GM12878 (cell line): ENCODE results near the gene SOX5. TPM values are rescaled to one million over a fixed set of nuclear protein-coding genes. Genes with fewer than 3 reads are reported as not detected.

Experiments
- ATAC-seq: fragments of 200-7000 bp; cut with Tn5 transposase; 3 replicates; pipeline ENCODE4 v1.9.1; 2020; ENCODE audit warnings: mild to moderate bottlenecking, moderate library complexity
- BruUV-seq: library from RNA; stranded (reverse); fragments of 400-500 nt; replicated peaks from 2 replicates; lab custom pipeline; 2021; lab: Mats Ljungman, UMichigan
- CTCF ChIA-PET: fragments of 300-600 bp; sonication (Branson Sonifier 250); formaldehyde crosslinking; extraction: SDS; loops from one replicate; lab custom pipeline; 2021; ENCODE audit warnings: inconsistent platforms; lab: Yijun Ruan, JAX
- POLR2A ChIA-PET: fragments of 350-600 bp; formaldehyde crosslinking; extraction: SDS; loops from one replicate; lab custom pipeline; 2021; ENCODE audit warnings: inconsistent platforms; lab: Charles Lee
- RAD21 ChIA-PET: fragments of 300-600 bp; sonication (Branson Sonifier 250); formaldehyde crosslinking; loops from one replicate; lab custom pipeline; 2023; ENCODE audit warnings: antibody characterized with exemption; ENCODE audit not compliant: unreplicated experiment; lab: Charles Lee
- SMC1A ChIA-PET: fragments of 300-600 bp; sonication (Branson Sonifier 250); formaldehyde crosslinking; loops from one replicate; lab custom pipeline; 2023; ENCODE audit not compliant: unreplicated experiment, uncharacterized antibody; lab: Charles Lee
- DNase-seq: peaks from one replicate; pipeline ENCODE4 v3.0.0-alpha.2; 2011; ENCODE audit warnings: low read depth, low spot score
- FAIRE-seq: peaks from 3 replicates; lab custom pipeline; 2011; peaks lifted over from hg19 to GRCh38; lab: Jason Lieb, UNC
- H2AFZ ChIP-seq: 2 replicates; pipeline ENCODE4 v1.6.0; 2011; ENCODE audit warnings: low read depth, low read length, control low read depth; ENCODE audit not compliant: control insufficient read depth
- H3K27ac ChIP-seq: 2 replicates; pipeline ENCODE4 v1.5.1; 2011; ENCODE audit warnings: control low read depth; ENCODE audit not compliant: control insufficient read depth, insufficient read depth
- H3K27me3 ChIP-seq, 2 experiments: replicated peaks in 1 of 2; 2 replicates each; pipeline versions ENCODE4 v1.6.0 to v1.6.1; 2011; ENCODE audit warnings: low read length in 1 of 2; ENCODE audit not compliant: control insufficient read depth in 2 of 2, insufficient read depth in 2 of 2
- H3K36me3 ChIP-seq, 2 experiments: 2 replicates each; pipeline ENCODE4 v1.5.1; 2011; ENCODE audit warnings: low read length in 1 of 2; ENCODE audit not compliant: control insufficient read depth in 2 of 2, insufficient read depth in 2 of 2
- H3K4me1 ChIP-seq: 2 replicates; pipeline ENCODE4 v1.6.1; 2011; ENCODE audit warnings: mild to moderate bottlenecking, low read length, moderate library complexity, mixed read lengths; ENCODE audit not compliant: control insufficient read depth, insufficient read depth
- H3K4me2 ChIP-seq: 2 replicates; pipeline ENCODE4 v1.6.0; 2011; ENCODE audit warnings: control low read depth; ENCODE audit not compliant: control insufficient read depth, insufficient read depth
- H3K4me3 ChIP-seq: fragments of 200-600 bp; sonication (generic); 2 replicates; pipeline ENCODE4 v1.5.1; 2016
- H3K79me2 ChIP-seq: 2 replicates; pipeline ENCODE4 v1.6.0; 2011; ENCODE audit warnings: low read length; ENCODE audit not compliant: control insufficient read depth, insufficient read depth
- H3K9ac ChIP-seq: 2 replicates; pipeline ENCODE4 v1.8.0; 2011; ENCODE audit warnings: low read length, control low read depth, mixed read lengths; ENCODE audit not compliant: control insufficient read depth, insufficient read depth
- H3K9me3 ChIP-seq: replicated peaks from 3 replicates; pipeline ENCODE4 v1.5.1; 2011; ENCODE audit warnings: mild to moderate bottlenecking, low read length; ENCODE audit not compliant: control insufficient read depth, insufficient read depth
- H4K20me1 ChIP-seq: 2 replicates; pipeline ENCODE4 v1.6.0; 2011; ENCODE audit not compliant: control insufficient read depth, insufficient read depth
- ATF7 ChIP-seq: fragments of 450-650 bp; IDR thresholded peaks from 2 replicates; pipeline ENCODE4 v1.6.1; 2016; ENCODE audit warnings: low read depth, mild to moderate bottlenecking
- BMI1 ChIP-seq: fragments of 450-650 bp; IDR thresholded peaks from 2 replicates; pipeline ENCODE4 v1.6.1; 2016; ENCODE audit warnings: mild to moderate bottlenecking, moderate library complexity, borderline replicate concordance
- CBX3 ChIP-seq: fragments of 200-600 bp; sonication (generic); IDR thresholded peaks from 2 replicates; pipeline ENCODE4 v1.6.1; 2016; ENCODE audit warnings: low read depth, borderline replicate concordance
- CREB1 ChIP-seq: IDR thresholded peaks from 2 replicates; pipeline ENCODE4 v1.6.1; 2012; ENCODE audit warnings: low read depth, mild to moderate bottlenecking, inconsistent platforms
- CREM ChIP-seq: IDR thresholded peaks from 2 replicates; pipeline ENCODE4 v1.6.1; 2014; ENCODE audit warnings: antibody characterized with exemption, low read depth
- EP300 ChIP-seq, 2 experiments: fragments of 150-350 bp in 1 of 2; IDR thresholded peaks; 2 replicates each; pipeline ENCODE4 v1.6.1; 2011 to 2012; ENCODE audit warnings: low read depth in 2 of 2, low read length in 2 of 2, borderline replicate concordance in 1 of 2, improper control_type of control experiment in 1 of 2, inconsistent platforms in 1 of 2; ENCODE audit not compliant: control insufficient read depth in 1 of 2
- GABPA ChIP-seq: IDR thresholded peaks from 2 replicates; pipeline ENCODE4 v1.6.1; 2014; ENCODE audit warnings: antibody characterized with exemption, low read depth, mild to moderate bottlenecking, inconsistent platforms
- HDGF ChIP-seq: fragments of 450-650 bp; IDR thresholded peaks from 2 replicates; pipeline ENCODE4 v1.6.1; 2016; ENCODE audit warnings: antibody characterized with exemption
- MEF2A ChIP-seq: IDR thresholded peaks from 2 replicates; pipeline ENCODE4 v1.6.1; 2011; ENCODE audit warnings: low read depth, mild to moderate bottlenecking, low read length, moderate library complexity; ENCODE audit not compliant: insufficient read depth
- MTA2 ChIP-seq: fragments of 450-650 bp; IDR thresholded peaks from 2 replicates; pipeline ENCODE4 v1.6.1; 2016; ENCODE audit warnings: low read depth, mild to moderate bottlenecking, moderate library complexity
- MYC ChIP-seq: IDR thresholded peaks from 2 replicates; pipeline ENCODE4 v1.6.1; 2011; ENCODE audit warnings: mild to moderate bottlenecking, low read length, moderate library complexity, inconsistent platforms; ENCODE audit not compliant: insufficient read depth, insufficient replicate concordance, insufficient read length, severe bottlenecking
- NFYB ChIP-seq: IDR thresholded peaks from 2 replicates; pipeline ENCODE4 v1.6.1; 2011; ENCODE audit warnings: low read depth, mild to moderate bottlenecking, low read length, improper control_type of control experiment, moderate library complexity; ENCODE audit not compliant: insufficient read depth
- POU2F2 ChIP-seq: IDR thresholded peaks from 3 replicates; pipeline ENCODE4 v1.6.1; 2011; ENCODE audit warnings: low read depth, mild to moderate bottlenecking, low read length, borderline replicate concordance
- SUZ12 ChIP-seq: fragments of 200-600 bp; sonication (generic); IDR thresholded peaks from one replicate; pipeline ENCODE4 v1.6.1; 2018; ENCODE audit warnings: antibody characterized with exemption, mild to moderate bottlenecking; ENCODE audit not compliant: unreplicated experiment
- TCF7 ChIP-seq: IDR thresholded peaks from 2 replicates; pipeline ENCODE4 v1.6.1; 2014; ENCODE audit warnings: antibody characterized with exemption, borderline replicate concordance
- ZNF207 ChIP-seq: fragments of 450-650 bp; IDR thresholded peaks from 2 replicates; pipeline ENCODE4 v1.6.1; 2014; ENCODE audit warnings: antibody characterized with exemption, mild to moderate bottlenecking, borderline replicate concordance
- ZNF274 ChIP-seq: IDR thresholded peaks from one replicate; pipeline ENCODE4 v1.8.0; 2011; ENCODE audit not compliant: insufficient read length, insufficient read depth
- ZNF622 ChIP-seq: fragments of 450-650 bp; IDR thresholded peaks from 2 replicates; pipeline ENCODE4 v1.6.1; 2017; ENCODE audit warnings: mild to moderate bottlenecking, inconsistent platforms
- WGBS: methylation state at CpG from one replicate; pipeline ENCODE4 v1.1.6; 2016; ENCODE audit warnings: low lambda C conversion rate; ENCODE audit not compliant: insufficient replicate concordance, insufficient coverage; ENCODE audit errors: missing lambda C conversion rate; 5-methylcytosine and 5-hydroxymethylcytosine counted together
- in situ Hi-C: fragments of 300-500 bp; cut with MboI; formaldehyde crosslinking; loops from 9 replicates; pipeline ENCODE4 v1.14.3; 2018; ENCODE audit warnings: mixed read lengths
- intact Hi-C: fragments of 100-400 bp; cut with micrococcal nuclease; formaldehyde crosslinking; loops from one replicate; pipeline ENCODE4 v1.14.2; 2022; ENCODE audit not compliant: unreplicated experiment
- polyA plus RNA-seq, 11 experiments: library from polyadenylated mRNA; depleted of rRNA in 4 of 11; unstranded in 6 of 11; stranded (reverse) in 5 of 11; fragments of >200 nt; fragmentation: Nextera tagmentation in 4 of 11; fragmentation: Illumina TruSeq in 1 of 11; extraction: Ambion mirVana in 4 of 11; extraction: Trizol in 1 of 11; gene quantifications; 1 replicate in 1 of 11; 2 replicates in 10 of 11; pipeline versions ENCODE4 v1.2.1 to v1.2.3, GENCODE V29; 2011 to 2016; ENCODE audit warnings: inconsistent platforms in 2 of 11, missing spikeins in 2 of 11, low read depth in 1 of 11
- total RNA-seq, 4 experiments: library from RNA; depleted of rRNA in 3 of 4; stranded (reverse); fragments of >200 nt in 3 of 4; fragmentation: Illumina TruSeq in 1 of 4; extraction: Trizol in 1 of 4; gene quantifications; 2 replicates each; pipeline versions ENCODE4 v1.2.1 to v1.2.3, GENCODE V29; 2013 to 2021
- TF ChIP-seq, protein P1 (sequence below): fragments of 450-650 bp; IDR thresholded peaks from 2 replicates; pipeline ENCODE4 v1.6.1; 2017; ENCODE audit warnings: low read depth, mild to moderate bottlenecking, moderate library complexity
- TF ChIP-seq, protein P2 (sequence below): fragments of 450-650 bp; IDR thresholded peaks from 2 replicates; pipeline ENCODE4 v1.6.1; 2018; ENCODE audit warnings: borderline replicate concordance, mild to moderate bottlenecking; ENCODE audit not compliant: partially characterized antibody

SOX5 gene
- total and polyA plus RNA-seq, 10 of the 15 experiments (the other 5 are each of a cell fraction or from before 2014, with no cell fraction given) = 0.08 to 1.0 (median 0.24) TPM

GRCh38 chr12:23528316-23528715, 421.2 kb downstream of the SOX5 start (continued):
- TF ChIP-seq, protein P1, sequence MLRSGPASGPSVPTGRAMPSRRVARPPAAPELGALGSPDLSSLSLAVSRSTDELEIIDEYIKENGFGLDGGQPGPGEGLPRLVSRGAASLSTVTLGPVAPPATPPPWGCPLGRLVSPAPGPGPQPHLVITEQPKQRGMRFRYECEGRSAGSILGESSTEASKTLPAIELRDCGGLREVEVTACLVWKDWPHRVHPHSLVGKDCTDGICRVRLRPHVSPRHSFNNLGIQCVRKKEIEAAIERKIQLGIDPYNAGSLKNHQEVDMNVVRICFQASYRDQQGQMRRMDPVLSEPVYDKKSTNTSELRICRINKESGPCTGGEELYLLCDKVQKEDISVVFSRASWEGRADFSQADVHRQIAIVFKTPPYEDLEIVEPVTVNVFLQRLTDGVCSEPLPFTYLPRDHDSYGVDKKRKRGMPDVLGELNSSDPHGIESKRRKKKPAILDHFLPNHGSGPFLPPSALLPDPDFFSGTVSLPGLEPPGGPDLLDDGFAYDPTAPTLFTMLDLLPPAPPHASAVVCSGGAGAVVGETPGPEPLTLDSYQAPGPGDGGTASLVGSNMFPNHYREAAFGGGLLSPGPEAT = no peak

DNA sequence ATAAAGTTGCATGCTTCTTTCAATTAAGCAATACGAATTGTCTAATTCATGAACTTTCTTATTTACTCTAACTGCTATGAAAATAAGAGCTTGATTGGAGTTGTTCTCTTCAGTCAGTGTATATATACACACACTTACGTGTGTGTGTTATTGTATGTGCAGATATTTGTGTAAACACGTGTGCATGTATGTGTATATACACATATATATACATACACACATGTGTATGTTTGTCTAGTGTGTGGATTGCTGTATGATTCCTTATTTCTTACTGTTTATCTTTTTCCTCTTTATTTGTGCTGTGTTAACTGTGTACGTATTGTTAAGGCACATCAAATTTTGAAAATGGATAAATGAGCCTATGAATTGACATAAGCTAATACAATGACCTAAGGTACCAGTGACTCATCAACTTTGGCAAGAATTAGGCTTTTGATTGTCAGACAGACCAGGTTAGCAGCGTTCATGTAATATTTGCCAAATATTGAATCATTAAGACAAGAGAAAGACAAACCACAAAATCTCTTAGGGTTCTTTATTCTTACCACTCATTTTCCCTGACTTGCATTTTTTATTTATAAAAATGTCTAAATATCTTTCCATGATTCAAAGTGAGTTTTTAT, 423.9 kb downstream of the SOX5 start:
- TF ChIP-seq ATF7 (no peak), TCF7 (no peak), BMI1 (no peak), NFYB (no peak), HDGF (no peak), CREM (no peak), GABPA (no peak), MYC (no peak), CBX3 (no peak), ZNF622 (no peak), POU2F2 (no peak), SUZ12 (no peak), CREB1 (no peak), ZNF207 (no peak), MTA2 (no peak), ZNF274 (no peak), EP300 (IDR thresholded peaks at IDR 0.05; ENCODE audit: borderline replicate concordance in 1 of 2, control insufficient read depth in 1 of 2, low read depth in 2 of 2, low read length in 2 of 2) (no peak), MEF2A (no peak)
- TF ChIP-seq, protein P2, sequence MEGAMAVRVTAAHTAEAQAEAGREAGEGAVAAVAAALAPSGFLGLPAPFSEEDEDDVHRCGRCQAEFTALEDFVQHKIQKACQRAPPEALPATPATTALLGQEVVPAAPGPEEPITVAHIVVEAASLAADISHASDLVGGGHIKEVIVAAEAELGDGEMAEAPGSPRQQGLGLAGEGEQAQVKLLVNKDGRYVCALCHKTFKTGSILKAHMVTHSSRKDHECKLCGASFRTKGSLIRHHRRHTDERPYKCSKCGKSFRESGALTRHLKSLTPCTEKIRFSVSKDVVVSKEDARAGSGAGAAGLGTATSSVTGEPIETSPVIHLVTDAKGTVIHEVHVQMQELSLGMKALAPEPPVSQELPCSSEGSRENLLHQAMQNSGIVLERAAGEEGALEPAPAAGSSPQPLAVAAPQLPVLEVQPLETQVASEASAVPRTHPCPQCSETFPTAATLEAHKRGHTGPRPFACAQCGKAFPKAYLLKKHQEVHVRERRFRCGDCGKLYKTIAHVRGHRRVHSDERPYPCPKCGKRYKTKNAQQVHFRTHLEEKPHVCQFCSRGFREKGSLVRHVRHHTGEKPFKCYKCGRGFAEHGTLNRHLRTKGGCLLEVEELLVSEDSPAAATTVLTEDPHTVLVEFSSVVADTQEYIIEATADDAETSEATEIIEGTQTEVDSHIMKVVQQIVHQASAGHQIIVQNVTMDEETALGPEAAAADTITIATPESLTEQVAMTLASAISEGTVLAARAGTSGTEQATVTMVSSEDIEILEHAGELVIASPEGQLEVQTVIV = no peak
- TF ChIP-seq, all 136 proteins: peak for 0
- 36% methylated on average over 5 of the region's 5 CpGs for WGBS
- in situ Hi-C loops (no loop called here), intact Hi-C loops (no loop called here)
- Histone ChIP-seq H3K36me3 (no peaks in the 10 kb centered on the region), H2AFZ (no peak overlapping the region), H3K4me2 (no peak overlapping the region), H3K9ac (no peak overlapping the region), H3K9me3 (no peaks in the 10 kb centered on the region; the same call in 2 of the 3 replicates), H3K79me2 (no peaks in the 10 kb centered on the region), H3K27ac (no peak overlapping the region), H4K20me1 (no peaks in the 10 kb centered on the region), H3K27me3 (no peaks in the 10 kb centered on the region), H3K4me1 (no peaks in the 10 kb centered on the region), H3K4me3 (no peak overlapping the region)
- ChIA-PET SMC1A (interaction anchor here (1.8 kb wide), 1 partner anchor 10 kb away, joined by 5 read pairs; no protein-coding TSS in a partner anchor), RAD21 (no interaction called here), CTCF (interaction anchor here (0.7 kb wide), 1 partner anchor 11 kb away, joined by 4 read pairs; no protein-coding TSS in a partner anchor), POLR2A (no interaction called here)
- ATAC-seq (no peak), FAIRE-seq (no peak), DNase-seq (no peak)
- BruUV-seq = no TSS peak
